Neuronal stem cell (in vitro differentiated cells): ENCODE data around the gene WDR1.

Experiments
- DNase-seq: peaks from one replicate; pipeline ENCODE4 v3.0.0-alpha.2; 2013; ENCODE audit warnings: low spot score
- H2AFZ ChIP-seq: one replicate; pipeline ENCODE4 v1.6.1; 2013; ENCODE audit warnings: mild to moderate bottlenecking, low read length, inconsistent platforms
- H2AK5ac ChIP-seq: 2 replicates; pipeline ENCODE4 v1.6.1; 2013; ENCODE audit warnings: low read depth, mild to moderate bottlenecking, inconsistent platforms, low read length, moderate library complexity, mixed read lengths
- H2BK120ac ChIP-seq: 2 replicates; pipeline ENCODE4 v1.6.1; 2013; ENCODE audit warnings: low read depth, mild to moderate bottlenecking, inconsistent platforms, low read length, moderate library complexity, mixed read lengths
- H2BK12ac ChIP-seq: one replicate; pipeline ENCODE4 v1.6.1; 2013; ENCODE audit warnings: low read length, inconsistent platforms
- H2BK15ac ChIP-seq: 2 replicates; pipeline ENCODE4 v1.6.1; 2013; ENCODE audit warnings: mild to moderate bottlenecking, low read length, inconsistent platforms, mixed read lengths
- H2BK5ac ChIP-seq: one replicate; pipeline ENCODE4 v1.6.1; 2013; ENCODE audit warnings: inconsistent platforms, mild to moderate bottlenecking, low read length, moderate library complexity
- H3K14ac ChIP-seq: one replicate; pipeline ENCODE4 v1.6.1; 2013; ENCODE audit warnings: low read length, inconsistent platforms
- H3K18ac ChIP-seq: 2 replicates; pipeline ENCODE4 v1.6.1; 2013; ENCODE audit warnings: low read length, inconsistent platforms
- H3K23ac ChIP-seq: 2 replicates; pipeline ENCODE4 v1.6.1; 2013; ENCODE audit warnings: low read depth, mild to moderate bottlenecking, mixed read lengths, low read length, inconsistent platforms; ENCODE audit not compliant: poor library complexity
- H3K27ac ChIP-seq: replicated peaks from 3 replicates; pipeline ENCODE4 v1.5.1; 2013; ENCODE audit warnings: low read length, inconsistent platforms
- H3K27me3 ChIP-seq, 3 experiments: 2 replicates each; pipeline ENCODE4 v1.6.1; 2013; ENCODE audit warnings: low read length in 3 of 3, mild to moderate bottlenecking in 2 of 3, inconsistent platforms in 1 of 3, low read depth in 1 of 3, mixed read lengths in 1 of 3, moderate library complexity in 1 of 3; ENCODE audit not compliant: control insufficient read depth in 3 of 3, insufficient read depth in 3 of 3
- H3K36me3 ChIP-seq, 2 donors: replicated peaks in 1 of 2; 2 replicates each; pipeline ENCODE4 v1.6.1; 2013; ENCODE audit warnings: low read length in 2 of 2; ENCODE audit not compliant: control insufficient read depth in 2 of 2, insufficient read depth in 2 of 2
- H3K4ac ChIP-seq: 2 replicates; pipeline ENCODE4 v1.6.1; 2013; ENCODE audit warnings: inconsistent platforms, mild to moderate bottlenecking, low read length, moderate library complexity
- H3K4me1 ChIP-seq, 2 donors: 1 replicate in 1 of 2; 2 replicates in 1 of 2; pipeline ENCODE4 v1.6.1; 2013; ENCODE audit warnings: low read length in 2 of 2, low read depth in 1 of 2; ENCODE audit not compliant: control insufficient read depth in 2 of 2, insufficient read depth in 1 of 2
- H3K4me2 ChIP-seq: one replicate; pipeline ENCODE4 v1.6.1; 2013; ENCODE audit warnings: mild to moderate bottlenecking, low read length, inconsistent platforms; ENCODE audit not compliant: insufficient read depth, poor library complexity, severe bottlenecking
- H3K4me3 ChIP-seq, 2 donors: 2 replicates each; pipeline ENCODE4 v1.5.1; 2013; ENCODE audit warnings: low read length in 2 of 2, mild to moderate bottlenecking in 2 of 2, inconsistent platforms in 1 of 2, moderate library complexity in 1 of 2
- H3K79me1 ChIP-seq: one replicate; pipeline ENCODE4 v1.6.1; 2013; ENCODE audit warnings: low read depth, mild to moderate bottlenecking, inconsistent platforms, low read length, moderate library complexity
- H3K9ac ChIP-seq: one replicate; pipeline ENCODE4 v1.6.1; 2013; ENCODE audit warnings: mild to moderate bottlenecking, low read depth, low read length, inconsistent platforms; ENCODE audit not compliant: poor library complexity
- H3K9me3 ChIP-seq, 2 donors: replicated peaks in 1 of 2; 2 replicates each; pipeline versions ENCODE3 to v1.6.1; 2013; ENCODE audit warnings: low read length in 2 of 2, mild to moderate bottlenecking in 2 of 2, inconsistent platforms in 1 of 2, low read depth in 1 of 2, mixed read lengths in 1 of 2, moderate library complexity in 1 of 2; ENCODE audit not compliant: control insufficient read depth in 2 of 2, insufficient read depth in 1 of 2
- H4K8ac ChIP-seq: one replicate; pipeline ENCODE4 v1.6.1; 2013; ENCODE audit warnings: low read depth, mild to moderate bottlenecking, inconsistent platforms, low read length, moderate library complexity
- H4K91ac ChIP-seq: one replicate; pipeline ENCODE4 v1.6.1; 2013; ENCODE audit warnings: low read length, low read depth, mild to moderate bottlenecking, inconsistent platforms; ENCODE audit not compliant: poor library complexity
- WGBS, 2 donors: extraction: QIAGEN DNeasy Blood & Tissue Kit; methylation state at CpG; one replicate each; pipeline ENCODE4 v1.1.7; 2013; ENCODE audit warnings: missing lambda C conversion rate in 2 of 2, mixed read lengths in 1 of 2; ENCODE audit not compliant: insufficient read length in 2 of 2, insufficient replicate concordance in 1 of 2; ENCODE audit errors: extremely low coverage in 2 of 2; 5-methylcytosine and 5-hydroxymethylcytosine counted together

Gene WDR1

DNA sequence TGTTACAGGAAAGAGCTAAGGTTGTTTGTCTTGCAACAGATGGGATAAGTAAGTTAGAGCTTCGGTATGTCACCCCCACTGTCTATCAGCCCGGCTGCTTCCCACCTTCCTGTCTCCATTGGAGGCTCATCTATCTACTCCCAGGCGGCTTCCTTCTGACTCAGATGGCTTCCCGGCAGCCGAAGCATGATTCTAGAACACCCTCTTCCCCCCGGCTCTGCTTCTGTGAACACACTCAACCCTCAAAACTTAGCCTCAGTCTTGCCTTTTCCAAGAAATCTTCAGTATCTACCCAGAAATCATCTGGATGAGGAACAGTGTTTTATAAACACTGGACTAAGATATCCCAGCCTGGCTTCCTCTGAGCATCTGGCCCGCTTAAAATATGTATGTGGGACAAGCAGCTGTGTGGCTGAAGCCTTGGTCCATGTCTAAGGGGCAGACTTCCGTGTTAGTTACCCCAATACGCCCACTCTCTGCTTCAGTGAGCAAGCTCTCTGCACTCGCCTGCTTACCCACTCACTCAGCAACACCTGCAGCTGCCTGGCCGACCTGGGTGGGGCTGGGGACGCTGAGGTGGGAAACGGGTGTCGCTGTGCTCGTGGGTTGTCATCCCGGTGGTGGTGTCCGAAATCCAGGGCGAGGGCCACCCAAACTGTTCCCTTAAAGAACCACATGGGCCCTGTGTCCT lies 83.3 kb downstream of the WDR1 start:
- no peak overlapping the region for H2AK5ac ChIP-seq
- H3K14ac ChIP-seq = no peak overlapping the region
- no peak overlapping the region for H4K8ac ChIP-seq
- DNase-seq = no peak
- peak overlapping the region; percentile 20 for H3K18ac ChIP-seq
- no CpG with 5 or more reads among the region's 18 CpGs for WGBS, 2 donors
- H3K9me3 ChIP-seq = no peaks in the 10 kb centered on the region
- H4K91ac ChIP-seq = no peak overlapping the region
- H3K4me2 ChIP-seq = no peak overlapping the region
- H3K27ac ChIP-seq = no peak overlapping the region
- no peak overlapping the region for H2BK15ac ChIP-seq
- no peak overlapping the region for H2BK5ac ChIP-seq
- no peak overlapping the region for H3K23ac ChIP-seq
- H3K4me3 ChIP-seq = no peak overlapping the region
- peaks cover 11 to 16% of the 10 kb centered on the region in 2 donors for H3K4me1 ChIP-seq
- H3K9ac ChIP-seq = peak overlapping the region; percentile 24
- H3K4ac ChIP-seq = no peak overlapping the region
- H3K27me3 ChIP-seq = peaks cover 0 to 15% (median 0%) of the 10 kb centered on the region in 3 experiments
- no peak overlapping the region for H2BK12ac ChIP-seq
- H3K79me1 ChIP-seq = no peaks in the 10 kb centered on the region
- H3K36me3 ChIP-seq = no peaks in the 10 kb centered on the region
- no peak overlapping the region for H2BK120ac ChIP-seq
- no peak overlapping the region for H2AFZ ChIP-seq

DNA sequence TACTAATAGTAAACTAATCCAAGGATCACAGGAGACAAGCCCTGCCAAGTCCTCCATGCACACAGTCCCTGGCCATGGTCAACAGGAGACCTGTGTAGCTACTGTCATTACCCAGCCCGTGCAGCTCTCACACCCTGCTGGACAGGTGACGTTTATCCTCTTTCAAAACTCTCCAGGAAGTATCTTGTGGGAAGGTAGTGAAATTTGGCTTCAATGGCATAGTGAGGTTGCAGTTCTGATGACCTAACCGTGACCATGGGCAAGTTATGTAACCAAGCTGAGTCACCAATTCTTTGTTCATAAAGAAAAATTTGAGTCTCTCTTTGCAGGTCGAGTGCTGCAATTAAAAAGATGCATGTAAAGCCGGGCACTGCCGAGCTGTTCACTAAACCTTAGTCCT lies 84.0 kb downstream of the WDR1 start:
- Histone ChIP-seq H3K4ac (no peak overlapping the region), H3K4me3 (no peak overlapping the region), H3K18ac (no peak overlapping the region), H3K4me2 (no peak overlapping the region), H3K27ac (no peak overlapping the region), H3K23ac (no peak overlapping the region), H2BK5ac (no peak overlapping the region), H3K36me3 (no peaks in the 10 kb centered on the region), H2AFZ (no peak overlapping the region), H3K14ac (no peak overlapping the region), H4K91ac (no peak overlapping the region), H3K4me1 (peaks cover 11 to 16% of the 10 kb centered on the region in 2 donors), H3K79me1 (no peaks in the 10 kb centered on the region), H4K8ac (no peak overlapping the region), H3K9ac (no peak overlapping the region), H2BK120ac (no peak overlapping the region), H3K9me3 (no peaks in the 10 kb centered on the region), H3K27me3 (peaks cover 0 to 15% (median 0%) of the 10 kb centered on the region in 3 experiments), H2AK5ac (no peak overlapping the region), H2BK15ac (no peak overlapping the region), H2BK12ac (no peak overlapping the region)
- DNase-seq = no peak
- WGBS, 2 donors = no CpG with 5 or more reads among the region's 6 CpGs

DNA sequence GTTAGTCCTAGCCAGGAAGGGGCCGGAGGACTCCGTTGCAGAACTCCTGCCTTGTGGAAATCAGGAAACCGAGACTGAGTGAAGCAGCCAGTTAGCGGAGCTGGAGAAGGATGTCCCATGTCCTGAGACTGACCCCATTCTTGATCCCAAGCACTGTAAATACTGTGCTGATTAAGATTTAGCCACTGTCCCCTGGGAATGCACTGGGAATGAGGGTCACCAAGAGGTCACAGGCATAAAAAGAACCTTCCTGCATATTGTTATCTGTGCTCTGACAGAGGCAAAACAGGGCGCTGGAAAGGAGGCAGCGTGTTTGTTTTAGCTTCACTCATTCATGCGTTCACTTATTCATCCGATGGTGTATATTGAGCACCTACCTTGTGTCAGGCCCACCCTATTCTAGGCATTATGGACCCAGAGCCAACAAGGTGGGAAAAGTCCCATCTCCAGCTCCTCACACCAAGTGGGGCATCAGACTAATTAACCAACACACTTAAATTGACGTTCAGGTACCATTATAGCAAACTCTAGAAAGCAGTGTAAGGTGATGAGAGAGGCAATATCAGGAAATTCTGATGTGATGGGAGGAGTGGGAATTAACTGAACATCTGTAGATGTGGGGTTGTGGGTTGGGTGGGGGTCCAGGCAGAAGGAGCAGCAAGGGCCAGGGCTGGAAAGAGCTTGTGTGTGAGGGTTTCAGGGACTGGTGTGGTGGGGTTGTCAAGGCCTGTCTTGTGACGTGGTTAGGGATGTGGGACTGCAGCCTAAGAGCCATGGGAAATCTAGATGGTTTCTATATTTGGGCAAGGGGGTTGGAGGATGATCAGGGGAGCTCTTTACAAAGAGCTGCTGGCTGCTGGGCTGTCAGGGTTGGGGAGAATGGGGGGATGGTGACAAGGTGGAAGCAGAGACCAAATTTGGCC lies 84.7 kb downstream of the WDR1 start:
- Histone ChIP-seq H3K27ac (no peak overlapping the region), H3K4me3 (no peak overlapping the region), H2AFZ (peak overlapping the region; percentile 54), H4K8ac (no peak overlapping the region), H3K4me2 (no peak overlapping the region), H3K4ac (no peak overlapping the region), H3K23ac (no peak overlapping the region), H2BK5ac (no peak overlapping the region), H2BK15ac (no peak overlapping the region), H3K9me3 (no peaks in the 10 kb centered on the region), H2BK120ac (no peak overlapping the region), H3K79me1 (no peaks in the 10 kb centered on the region), H3K4me1 (peaks cover 11 to 16% of the 10 kb centered on the region in 2 donors), H2AK5ac (no peak overlapping the region), H2BK12ac (no peak overlapping the region), H3K36me3 (no peaks in the 10 kb centered on the region), H3K14ac (no peak overlapping the region), H3K9ac (no peak overlapping the region), H3K27me3 (peaks cover 0 to 12% (median 0%) of the 10 kb centered on the region in 3 experiments), H3K18ac (no peak overlapping the region), H4K91ac (no peak overlapping the region)
- no CpG with 5 or more reads among the region's 10 CpGs for WGBS, 2 donors
- DNase-seq = no peak
